Left forelimb (tissue), 1 donor: ENCODE measurements around the gene ONECUT3.
"Not testable (repeated sequence)": the region's sequence is repeated elsewhere in the genome, so short reads cannot be mapped to it uniquely, and the experiment has no call there.

Experiments
- DNase-seq: peaks from one replicate; pipeline ENCODE4 v3.0.0-alpha.2; 2018; ENCODE audit warnings: low spot score

ONECUT3 gene

GRCh38 chr19:1752757-1753728, at the start of gene ONECUT3:
Gene ONECUT3 (plus strand): TSS chr19:1753506. CDS start chr19:1753663, 157 bp downstream.
- no peak for DNase-seq

GRCh38 chr19:1704339-1704738, 49.0 kb upstream of the ONECUT3 start:
- no peak for DNase-seq

DNA sequence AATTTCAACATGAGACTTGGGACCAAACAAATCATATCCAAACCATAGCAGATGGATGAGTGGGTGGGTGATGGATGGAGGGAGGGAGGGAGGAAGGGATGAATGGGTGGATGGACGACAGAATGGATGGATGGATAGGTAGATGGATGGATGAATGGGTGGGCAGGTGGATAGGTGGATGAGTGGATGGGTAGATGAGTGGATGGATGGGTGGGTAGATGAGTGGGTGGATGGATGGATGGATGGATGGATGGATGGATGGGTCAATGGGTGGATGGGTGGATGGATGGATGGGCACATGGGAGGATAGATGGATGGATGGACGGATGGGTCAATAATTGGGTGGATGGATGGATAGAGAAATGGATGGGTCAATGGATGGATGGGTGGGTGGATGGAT, 47.9 kb upstream of the ONECUT3 start:
- DNase-seq, result no peak

GRCh38 chr19:1706646-1707045, 46.7 kb upstream of the ONECUT3 start:
- not testable (repeated sequence) for DNase-seq

- DNase-seq, result no peak
These were observed 46.1 kb upstream of the ONECUT3 start for GRCh38 chr19:1707240-1707639.

DNA sequence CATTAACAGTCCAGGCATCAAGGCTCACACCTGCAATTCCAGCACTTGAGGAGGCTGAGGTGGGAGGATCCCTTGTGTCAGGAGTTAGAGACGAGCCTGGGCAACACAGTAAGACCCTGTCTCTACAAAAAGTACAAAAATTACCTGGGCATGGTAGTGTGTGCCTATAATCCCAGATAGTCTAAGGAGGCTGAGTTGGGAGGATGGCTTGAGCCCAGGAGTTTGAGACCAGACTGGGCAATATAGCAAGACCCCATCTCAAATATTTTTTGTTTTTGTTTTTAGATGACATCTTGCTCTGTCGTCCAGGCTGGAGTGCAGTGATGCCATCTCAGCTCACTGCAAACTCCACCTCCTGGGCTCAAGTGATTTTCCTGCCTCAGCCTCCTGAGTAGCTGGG, 40.1 kb upstream of the ONECUT3 start:
- DNase-seq, result no peak

- no peak for DNase-seq
These were observed 37.8 kb upstream of the ONECUT3 start for GRCh38 chr19:1715540-1715939.

DNA sequence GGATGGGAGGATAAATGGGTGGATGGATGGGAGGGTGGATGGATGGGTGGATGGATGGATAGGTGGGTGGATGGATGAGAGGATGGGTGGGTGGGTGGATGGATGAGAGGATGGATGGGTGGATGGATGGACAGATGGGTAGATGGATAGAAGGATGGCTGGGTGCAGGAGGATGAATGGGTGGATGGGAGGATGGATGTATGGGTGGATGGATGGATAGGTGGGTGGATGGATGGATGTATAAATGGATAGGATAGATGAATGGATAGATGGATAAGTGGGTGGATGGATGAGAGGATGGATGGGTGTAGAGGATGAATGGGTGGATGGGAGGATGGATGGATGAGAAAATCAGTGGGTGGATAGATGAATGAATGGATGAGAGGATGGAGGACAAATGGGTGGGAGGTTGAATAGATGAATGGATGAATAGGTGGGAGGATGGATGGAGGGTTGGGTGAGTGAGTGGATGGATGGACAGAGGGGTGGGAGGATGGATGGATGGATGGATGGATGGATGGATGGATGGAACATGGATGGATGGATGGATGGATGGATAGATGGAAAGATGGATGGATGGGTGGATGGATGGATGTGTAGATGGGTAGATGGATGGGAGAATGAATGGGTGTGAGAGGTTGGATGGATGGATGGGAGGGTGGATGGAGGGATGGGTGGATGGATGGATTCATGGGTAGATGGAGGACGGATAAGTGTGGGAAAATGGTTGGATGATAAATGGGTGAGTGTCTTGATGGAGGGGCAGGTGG, 35.9 kb upstream of the ONECUT3 start:
- no peak for DNase-seq

DNA sequence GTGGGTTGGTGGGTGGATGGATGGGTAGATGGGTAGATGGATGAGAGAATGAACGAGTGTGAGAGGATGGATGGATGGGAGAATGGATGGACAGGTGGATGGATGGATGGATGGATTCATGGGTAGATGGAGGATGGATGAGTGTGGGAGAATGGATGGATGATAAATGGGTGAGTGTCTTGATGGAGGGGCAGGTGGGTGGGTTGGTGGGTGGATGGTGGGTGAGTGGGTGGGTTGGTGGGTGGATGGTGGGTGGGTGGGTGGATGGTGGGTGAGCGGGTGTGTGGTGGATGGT, 35.4 kb upstream of the ONECUT3 start:
- no peak for DNase-seq

DNA sequence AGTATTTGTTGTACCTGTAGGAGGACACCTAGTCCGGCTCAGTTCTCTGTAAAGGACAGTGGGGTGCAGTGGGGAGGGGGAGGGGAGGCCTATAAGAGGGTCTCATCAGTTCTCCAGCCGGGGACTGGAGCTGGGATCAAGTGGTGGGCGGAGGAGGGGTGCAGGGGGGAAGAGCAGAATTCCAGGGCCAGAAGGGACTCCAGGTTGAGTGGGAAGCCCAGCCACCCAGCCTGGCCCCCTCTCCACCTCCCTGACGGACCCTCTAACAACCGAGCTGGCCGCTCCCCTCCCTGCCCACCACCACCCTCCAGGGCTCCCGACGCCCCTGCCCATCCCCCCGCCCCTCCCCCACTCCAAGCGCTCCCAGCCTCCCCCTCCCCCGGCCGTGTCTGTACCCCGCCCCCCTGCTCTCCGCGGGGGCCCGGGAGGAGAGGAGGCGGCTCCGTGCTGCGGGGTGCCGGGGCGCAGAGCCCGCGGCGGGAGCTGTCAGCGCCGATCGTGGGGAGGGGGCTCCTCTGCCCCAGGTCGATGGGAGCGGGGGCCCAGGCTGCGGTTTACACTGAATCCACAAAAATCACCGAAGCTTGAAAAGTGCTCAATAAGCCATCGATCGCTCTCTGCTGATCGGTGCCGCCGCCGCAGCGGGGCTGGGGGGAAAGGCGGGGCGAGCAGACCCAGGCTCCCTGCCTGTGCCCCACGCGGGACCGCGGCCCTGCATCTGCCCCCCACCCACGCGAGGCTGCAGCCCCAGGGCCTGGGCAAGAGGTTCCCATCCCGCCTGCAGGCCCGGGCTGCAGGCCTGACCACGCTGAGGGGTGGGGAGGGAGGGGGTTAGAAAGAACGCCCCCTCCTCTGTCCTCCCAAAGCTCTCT, 34.6 kb upstream of the ONECUT3 start:
- no peak for DNase-seq

DNA sequence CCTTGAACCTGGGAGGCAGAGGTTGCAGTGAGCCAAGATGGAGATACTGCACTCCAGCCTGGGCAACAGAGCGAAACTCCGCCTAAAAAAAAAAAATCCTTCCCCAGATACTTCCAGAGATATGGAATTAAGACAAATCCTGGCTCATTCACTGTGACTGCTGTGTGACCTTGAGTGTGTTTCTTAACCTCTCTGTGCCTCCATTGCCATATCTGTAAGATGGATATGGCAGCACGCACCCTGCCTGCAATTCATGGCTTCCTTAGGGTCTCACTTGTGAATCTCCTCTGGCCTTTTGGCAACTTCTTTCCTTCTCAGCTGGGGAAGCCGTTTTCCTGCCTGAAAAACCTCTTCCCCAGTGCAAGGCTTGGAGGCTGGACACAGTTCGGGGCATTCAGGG, 33.8 kb upstream of the ONECUT3 start:
- DNase-seq, result no peak

GRCh38 chr19:1720237-1720636, 33.1 kb upstream of the ONECUT3 start:
- no peak for DNase-seq

DNA sequence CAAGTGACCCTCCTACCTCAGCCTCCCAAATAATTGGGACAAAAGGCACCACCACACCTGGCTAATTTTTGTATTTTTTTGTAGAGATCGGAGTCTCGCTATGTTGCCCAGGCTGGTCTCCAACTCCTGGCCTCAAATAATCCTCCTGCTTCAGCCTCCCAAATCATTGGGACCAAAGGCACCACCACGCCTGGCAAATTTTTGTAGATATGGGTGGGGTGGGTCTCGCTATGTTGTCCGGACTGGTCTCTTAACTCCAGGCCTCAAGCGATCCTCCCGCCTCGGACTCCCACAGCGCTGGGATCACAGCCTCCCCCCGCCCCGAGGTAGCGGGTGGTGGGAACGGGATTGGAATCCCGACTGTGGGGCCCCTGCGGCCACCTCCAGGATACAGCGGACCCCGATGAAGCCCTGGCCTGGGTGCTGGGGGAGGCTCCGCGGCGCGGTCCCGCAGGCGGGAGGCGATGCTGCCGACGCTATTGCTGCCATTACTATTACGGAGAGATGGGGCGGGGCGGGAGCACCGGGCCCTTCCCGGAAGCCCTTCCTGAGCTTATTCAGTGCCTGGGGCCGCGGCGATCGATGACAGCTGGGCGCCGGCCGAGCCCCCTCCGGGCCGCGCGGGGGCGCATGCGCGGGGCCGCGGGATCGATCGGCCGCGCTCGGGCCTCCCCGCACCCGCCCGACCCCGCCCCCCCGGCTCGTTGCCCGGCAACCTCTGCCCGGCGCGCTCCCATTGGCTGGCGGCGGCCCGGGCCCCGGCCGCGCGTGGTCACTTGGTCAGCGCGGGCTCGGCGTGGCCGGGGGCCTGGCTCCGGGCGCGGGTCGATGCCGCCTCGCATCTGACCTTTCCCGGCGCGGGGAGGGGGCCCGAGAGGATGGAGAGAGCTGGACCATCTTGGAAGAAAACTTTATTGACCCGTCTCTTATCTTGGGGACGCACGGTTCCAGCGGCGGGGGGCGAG, 27.9 kb upstream of the ONECUT3 start:
- peak; percentile 73 for DNase-seq

GRCh38 chr19:1728816-1729567, 24.3 kb upstream of the ONECUT3 start:
- no peak for DNase-seq

DNA sequence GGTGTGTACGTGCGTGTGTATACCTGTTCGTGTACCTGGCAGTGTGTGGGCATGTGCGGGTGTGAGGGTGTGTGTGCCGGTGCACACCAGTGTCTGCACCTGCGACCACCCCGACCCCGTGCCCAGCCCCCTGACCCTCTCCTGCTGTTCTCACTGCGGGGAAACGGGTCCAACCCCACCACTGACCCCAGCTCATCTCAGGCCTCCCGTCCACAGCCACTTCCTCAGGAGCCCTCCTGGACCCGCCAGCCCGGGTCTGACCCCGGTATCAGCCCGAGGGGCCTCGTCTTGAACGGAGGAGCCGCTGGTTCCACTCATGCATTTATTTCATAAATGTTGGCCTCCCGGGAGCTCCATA, 23.8 kb upstream of the ONECUT3 start:
- DNase-seq, result no peak

DNA sequence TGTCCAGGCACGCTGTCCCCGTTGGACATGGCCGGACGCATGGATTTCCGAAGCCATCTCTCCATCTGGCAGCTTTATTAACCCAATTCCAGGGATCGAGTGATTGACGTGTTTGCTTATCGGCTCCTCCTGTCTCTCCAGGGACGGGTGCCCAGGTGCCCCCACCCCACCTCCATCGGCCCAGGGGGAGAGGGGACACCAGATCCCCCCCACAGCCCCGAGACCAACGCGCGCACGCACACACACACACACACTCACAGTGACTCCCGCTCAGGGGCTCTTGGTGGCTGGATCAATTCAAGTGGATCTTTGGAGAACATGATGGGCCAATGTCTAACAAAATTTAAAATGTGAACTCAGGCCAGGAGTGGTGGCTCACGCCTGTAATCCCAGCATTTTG, 23.1 kb upstream of the ONECUT3 start:
- no peak for DNase-seq

DNA sequence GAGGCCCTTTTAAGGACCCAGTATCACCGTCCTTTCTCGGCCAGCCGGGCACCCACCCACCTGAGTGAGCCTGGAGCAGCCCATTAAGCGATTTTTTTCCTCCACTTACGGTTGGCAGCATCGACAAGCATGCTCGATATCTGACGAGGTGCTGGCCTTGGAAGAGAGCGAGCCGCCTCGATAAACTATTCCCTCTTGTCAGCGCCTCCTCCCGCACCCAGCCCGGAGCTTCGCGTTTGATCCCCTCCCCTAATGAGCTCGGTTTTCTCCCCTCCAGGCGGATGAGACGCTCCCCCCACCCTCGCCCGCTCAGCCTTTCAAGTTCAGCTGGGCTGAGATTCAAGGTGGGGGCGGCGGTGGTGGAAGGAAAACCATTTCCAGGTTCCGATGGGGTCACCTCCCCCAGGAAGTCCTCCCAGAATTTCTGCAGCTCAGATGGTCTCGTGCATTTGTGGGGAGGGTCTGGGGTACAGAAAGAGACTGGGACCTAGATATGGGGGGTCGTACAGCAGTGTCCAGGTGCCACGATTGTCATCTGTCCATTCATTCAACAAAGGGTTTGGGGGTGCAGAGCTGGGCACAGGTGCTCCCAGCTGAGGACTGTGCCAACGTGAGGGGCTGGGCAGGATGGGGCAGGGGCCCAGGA, 18.9 kb upstream of the ONECUT3 start:
- no peak for DNase-seq

- DNase-seq, result no peak
These were observed 17.0 kb upstream of the ONECUT3 start for GRCh38 chr19:1736280-1736679.

- DNase-seq, result no peak
These were observed 16.4 kb upstream of the ONECUT3 start for GRCh38 chr19:1736927-1737326.
